ENCODE data around the gene TGM3.

GRCh38 chr20:2342243-2342642, 46.4 kb downstream of the TGM3 start:
- TF ChIP-seq CTCF (optimal IDR thresholded peaks at IDR 0.05 in 1 of 3, IDR thresholded peaks at IDR 0.05 in 1 of 3, conservative IDR thresholded peaks at IDR 0.05 in 1 of 3; ENCODE audit: extremely low read depth in 1 of 3, insufficient read depth in 2 of 3, low read length in 3 of 3) (no peak), EZH2 (IDR thresholded peaks at IDR 0.05; ENCODE audit: low read length) (no peak)
